D721Med (cell line): Measurements from ENCODE around the gene PPP3R2.
A peak's percentile ranks its signal among the peaks of the same experiment; 100 is the strongest.

Experiments
- DNase-seq: peaks from one replicate; pipeline ENCODE4 v3.0.0; 2011; ENCODE audit warnings: low spot score; ENCODE audit not compliant: insufficient read length
- FAIRE-seq: peaks from 2 replicates; lab custom pipeline; 2011; peaks lifted over from hg19 to GRCh38; lab: Jason Lieb, UNC
- CTCF ChIP-seq: IDR thresholded peaks from 2 replicates; pipeline ENCODE4 v1.5.1; 2012; ENCODE audit warnings: mild to moderate bottlenecking, control low read depth; ENCODE audit not compliant: insufficient read depth; ENCODE audit errors: missing control alignments

The PPP3R2 gene

GRCh38 chr9:101618698-101619097 is 23.9 kb upstream of the PPP3R2 start:
- no peak for TF ChIP-seq CTCF
- FAIRE-seq: no peak
- no peak for DNase-seq

- no peak for DNase-seq
- TF ChIP-seq CTCF: no peak
- FAIRE-seq: no peak
Measured at GRCh38 chr9:101605547-101605946, 10.8 kb upstream of the PPP3R2 start.

GRCh38 chr9:101604296-101604695 is 9.5 kb upstream of the PPP3R2 start:
- no peak for TF ChIP-seq CTCF
- DNase-seq (no peak), FAIRE-seq (no peak)

GRCh38 chr9:101601904-101602765 is 7.4 kb upstream of the PPP3R2 start:
- DNase-seq: peak; percentile 27

DNA sequence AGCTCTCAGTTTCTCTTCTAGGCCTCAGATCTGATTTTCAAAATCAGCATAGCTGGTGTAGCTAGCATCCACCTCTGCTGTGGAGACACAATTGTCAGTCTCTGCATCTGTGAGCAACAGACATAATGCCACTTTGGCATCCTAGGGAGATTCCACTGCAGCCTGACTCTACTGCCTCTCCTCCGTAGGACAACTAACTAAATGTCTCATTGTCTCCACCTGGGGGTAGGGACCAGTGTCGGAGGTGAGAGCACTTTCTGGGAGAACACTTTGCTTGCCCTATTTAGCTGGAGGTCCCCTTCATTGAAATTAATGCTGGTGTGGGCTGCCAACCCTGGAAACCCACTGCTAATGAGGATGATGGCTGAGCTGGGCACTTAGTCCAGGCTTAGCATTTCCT is 1.4 kb downstream of the PPP3R2 start:
- DNase-seq (no peak), FAIRE-seq (no peak)
- no peak for TF ChIP-seq CTCF

More at GRCh38 chr9:101601904-101602765, 7.4 kb upstream of the PPP3R2 start:
- TF ChIP-seq CTCF: peak; percentile 70
- peak; percentile 94 for FAIRE-seq

DNA sequence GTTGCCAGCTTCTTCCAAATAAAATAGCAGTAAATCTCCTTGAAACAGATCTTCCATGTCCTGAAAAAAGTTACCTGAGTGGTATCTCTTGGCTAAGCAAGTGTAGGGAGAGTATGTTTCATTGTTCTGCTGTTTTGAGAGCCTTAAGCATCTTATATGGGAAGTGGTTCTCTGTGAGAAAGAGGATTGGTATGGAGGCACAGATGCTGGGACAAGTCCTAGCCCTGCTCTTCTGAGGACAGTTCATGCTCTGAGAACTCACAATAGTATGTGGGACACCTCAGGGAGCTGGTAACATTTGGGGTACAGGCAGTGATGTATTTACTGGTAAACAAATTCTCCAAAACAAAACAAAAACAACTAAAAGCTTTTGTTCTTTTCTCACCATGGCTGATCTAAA is 2.0 kb downstream of the PPP3R2 start:
- no peak for DNase-seq
- no peak for FAIRE-seq
- TF ChIP-seq CTCF: no peak
